ENCODE measurements around the gene KRTAP10-9.
"Not testable (repeated sequence)": the region's sequence is repeated elsewhere in the genome, so short reads cannot be mapped to it uniquely, and the experiment has no call there.

KRTAP10-9 gene

DNA sequence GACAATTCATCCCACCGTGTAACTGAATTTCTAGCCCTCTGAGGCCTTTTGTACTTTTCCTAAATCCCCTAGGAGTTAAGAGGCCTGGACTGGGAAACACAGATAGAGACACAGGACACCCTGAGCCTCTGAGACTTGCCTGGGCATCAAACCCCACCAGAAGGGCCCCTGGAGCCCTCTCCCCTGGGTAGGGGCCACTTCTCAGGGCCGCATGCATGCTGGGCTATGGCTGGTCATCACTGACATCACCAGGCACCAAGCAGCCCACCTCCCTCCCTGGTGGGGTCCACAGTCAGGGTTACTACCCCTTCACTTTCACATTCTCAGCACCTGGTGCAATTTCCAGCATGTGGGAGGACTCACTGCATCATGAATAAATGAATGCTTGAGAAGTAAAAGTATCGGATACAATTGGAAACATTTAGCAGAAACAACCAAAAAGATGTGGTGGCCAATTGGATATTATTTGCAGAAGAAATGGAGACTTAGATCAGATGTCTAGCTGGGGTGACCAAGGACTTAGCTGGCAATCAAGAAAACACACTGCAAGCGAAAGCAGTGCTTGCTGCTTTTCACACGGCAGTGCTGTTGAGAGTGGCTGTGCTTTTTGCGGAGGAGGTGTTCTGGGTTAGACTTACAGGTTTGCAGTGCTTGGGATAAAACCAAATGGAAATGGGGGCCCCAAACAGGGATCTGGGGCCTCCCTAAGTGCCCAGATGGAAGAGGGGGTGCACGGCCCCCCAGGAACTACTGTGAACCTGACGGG is 27.4 kb upstream of the KRTAP10-9 start:
- DNase-seq (ENCODE audit: low spot score), result no peak

DNA sequence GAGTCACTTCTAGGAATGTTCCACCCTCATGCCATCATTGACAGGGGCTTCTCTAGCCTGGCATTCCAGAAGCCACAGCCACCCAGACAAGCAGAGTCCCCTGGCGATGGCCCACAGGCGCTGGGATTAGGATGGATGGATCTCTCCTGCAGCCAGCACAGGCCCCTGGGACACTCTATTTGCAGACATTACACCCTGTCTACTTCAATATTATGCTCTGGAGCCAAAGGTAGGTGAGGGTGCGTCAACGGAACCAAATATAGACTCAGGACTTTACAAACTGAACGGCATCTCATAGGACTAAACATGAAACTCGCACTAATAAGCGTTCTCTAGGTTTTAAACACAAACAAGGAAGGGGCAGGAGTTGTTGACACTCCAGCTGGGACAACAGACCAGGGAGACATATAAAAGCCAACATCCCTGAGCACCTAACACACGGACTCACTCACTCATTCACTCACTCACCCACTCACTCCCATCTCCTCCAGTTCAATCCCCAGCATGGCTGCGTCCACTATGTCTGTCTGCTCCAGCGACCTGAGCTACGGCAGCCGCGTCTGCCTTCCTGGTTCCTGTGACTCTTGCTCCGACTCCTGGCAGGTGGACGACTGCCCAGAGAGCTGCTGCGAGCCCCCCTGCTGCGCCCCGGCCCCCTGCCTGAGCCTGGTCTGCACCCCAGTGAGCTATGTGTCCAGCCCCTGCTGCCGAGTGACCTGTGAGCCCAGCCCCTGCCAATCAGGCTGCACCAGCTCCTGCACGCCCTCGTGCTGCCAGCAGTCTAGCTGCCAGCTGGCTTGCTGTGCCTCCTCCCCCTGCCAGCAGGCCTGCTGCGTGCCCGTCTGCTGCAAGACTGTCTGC is 26.5 kb upstream of the KRTAP10-9 start, which contains the start of gene KRTAP10-7:
TSS of gene KRTAP10-7 (plus strand) at position 480 of the 861 bp plus-strand sequence. CDS start at position 505, 25 bp downstream.
- not testable (repeated sequence) for DNase-seq (ENCODE audit: low spot score)

More for the DNA sequence above, 27.4 kb upstream of the KRTAP10-9 start:
- TF ChIP-seq, protein P1, sequence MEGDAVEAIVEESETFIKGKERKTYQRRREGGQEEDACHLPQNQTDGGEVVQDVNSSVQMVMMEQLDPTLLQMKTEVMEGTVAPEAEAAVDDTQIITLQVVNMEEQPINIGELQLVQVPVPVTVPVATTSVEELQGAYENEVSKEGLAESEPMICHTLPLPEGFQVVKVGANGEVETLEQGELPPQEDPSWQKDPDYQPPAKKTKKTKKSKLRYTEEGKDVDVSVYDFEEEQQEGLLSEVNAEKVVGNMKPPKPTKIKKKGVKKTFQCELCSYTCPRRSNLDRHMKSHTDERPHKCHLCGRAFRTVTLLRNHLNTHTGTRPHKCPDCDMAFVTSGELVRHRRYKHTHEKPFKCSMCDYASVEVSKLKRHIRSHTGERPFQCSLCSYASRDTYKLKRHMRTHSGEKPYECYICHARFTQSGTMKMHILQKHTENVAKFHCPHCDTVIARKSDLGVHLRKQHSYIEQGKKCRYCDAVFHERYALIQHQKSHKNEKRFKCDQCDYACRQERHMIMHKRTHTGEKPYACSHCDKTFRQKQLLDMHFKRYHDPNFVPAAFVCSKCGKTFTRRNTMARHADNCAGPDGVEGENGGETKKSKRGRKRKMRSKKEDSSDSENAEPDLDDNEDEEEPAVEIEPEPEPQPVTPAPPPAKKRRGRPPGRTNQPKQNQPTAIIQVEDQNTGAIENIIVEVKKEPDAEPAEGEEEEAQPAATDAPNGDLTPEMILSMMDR (IDR thresholded peaks at IDR 0.05; ENCODE audit: extremely low read depth, missing control alignments), result no peak

DNA sequence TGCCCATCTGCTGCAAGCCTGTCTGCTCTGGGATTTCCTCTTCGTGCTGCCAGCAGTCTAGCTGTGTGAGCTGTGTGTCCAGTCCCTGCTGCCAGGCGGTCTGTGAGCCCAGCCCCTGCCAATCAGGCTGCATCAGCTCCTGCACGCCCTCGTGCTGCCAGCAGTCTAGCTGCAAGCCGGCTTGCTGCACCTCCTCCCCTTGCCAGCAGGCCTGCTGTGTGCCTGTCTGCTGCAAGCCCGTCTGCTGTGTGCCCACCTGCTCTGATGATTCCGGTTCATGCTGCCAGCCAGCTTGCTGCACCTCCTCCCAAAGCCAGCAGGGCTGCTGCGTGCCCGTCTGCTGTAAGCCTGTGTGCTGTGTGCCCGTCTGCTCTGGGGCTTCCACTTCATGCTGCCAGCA is 25.8 kb upstream of the KRTAP10-9 start:
- DNase-seq (ENCODE audit: low spot score), result not testable (repeated sequence)

DNA sequence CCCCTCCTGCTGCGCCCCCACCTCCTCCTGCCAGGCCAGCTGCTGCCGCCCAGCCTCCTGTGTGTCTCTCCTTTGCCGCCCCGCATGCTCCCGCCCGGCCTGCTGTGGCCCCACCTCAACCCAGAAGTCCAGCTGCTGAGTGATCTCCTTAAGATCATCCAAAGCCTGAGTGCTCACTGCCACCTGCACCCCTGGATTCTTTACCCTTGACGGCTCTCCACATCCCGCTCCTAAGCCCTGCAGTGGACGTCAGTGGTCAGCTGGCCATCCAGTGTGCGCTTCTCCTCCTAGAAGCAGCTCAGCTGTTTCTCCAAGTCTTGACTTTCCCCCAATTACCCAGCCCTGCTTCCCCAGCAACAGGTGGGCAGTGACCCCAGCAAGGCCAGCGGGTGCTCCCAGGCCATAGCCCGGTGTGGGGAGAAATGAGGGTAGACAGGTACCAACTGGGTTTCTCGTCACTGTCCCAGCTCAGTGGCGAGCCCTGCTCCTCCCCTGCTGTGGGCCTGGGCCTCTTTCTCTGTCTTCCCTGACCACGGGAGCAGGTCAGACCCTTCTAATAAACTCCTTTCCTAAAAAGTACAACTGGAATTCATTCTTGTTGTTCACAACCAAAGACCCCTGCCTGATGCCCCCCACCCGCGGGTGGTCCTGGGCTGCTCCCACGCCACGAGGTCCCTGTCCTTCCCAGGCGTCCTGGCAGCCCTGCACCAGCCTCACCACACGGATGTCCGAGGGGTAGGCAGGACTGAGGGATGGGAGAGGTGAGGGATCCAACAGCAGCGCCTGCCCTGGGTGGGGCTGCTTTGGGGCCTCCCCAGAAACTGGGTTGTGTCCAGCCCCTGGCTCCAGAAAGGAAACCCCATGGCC is 25.1 kb upstream of the KRTAP10-9 start:
- DNase-seq (ENCODE audit: low spot score), result no peak
- TF ChIP-seq, protein P1 (IDR thresholded peaks at IDR 0.05; ENCODE audit: extremely low read depth, missing control alignments), result no peak

DNA sequence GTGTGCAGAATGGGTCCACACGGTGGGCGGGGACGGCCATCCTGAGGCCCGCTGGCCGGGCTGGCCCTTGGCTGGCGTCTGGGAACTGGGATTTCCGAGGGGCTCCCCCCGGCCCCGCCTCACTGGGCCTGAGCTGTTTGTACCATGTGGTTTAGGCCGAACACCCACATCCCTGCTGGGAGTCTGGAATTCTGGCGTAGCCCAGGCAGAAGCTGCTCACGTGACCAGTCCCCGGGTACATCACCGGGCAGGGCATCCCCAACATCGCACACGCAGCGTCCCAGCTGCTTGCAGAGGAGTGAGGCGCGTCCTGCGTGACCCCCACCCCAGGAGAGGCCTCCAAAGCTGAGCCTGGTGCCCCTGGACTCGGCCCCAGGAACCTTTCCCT is 24.4 kb upstream of the KRTAP10-9 start:
- DNase-seq (ENCODE audit: low spot score), result no peak
- TF ChIP-seq, protein P1 (IDR thresholded peaks at IDR 0.05; ENCODE audit: extremely low read depth, missing control alignments), result no peak

DNA sequence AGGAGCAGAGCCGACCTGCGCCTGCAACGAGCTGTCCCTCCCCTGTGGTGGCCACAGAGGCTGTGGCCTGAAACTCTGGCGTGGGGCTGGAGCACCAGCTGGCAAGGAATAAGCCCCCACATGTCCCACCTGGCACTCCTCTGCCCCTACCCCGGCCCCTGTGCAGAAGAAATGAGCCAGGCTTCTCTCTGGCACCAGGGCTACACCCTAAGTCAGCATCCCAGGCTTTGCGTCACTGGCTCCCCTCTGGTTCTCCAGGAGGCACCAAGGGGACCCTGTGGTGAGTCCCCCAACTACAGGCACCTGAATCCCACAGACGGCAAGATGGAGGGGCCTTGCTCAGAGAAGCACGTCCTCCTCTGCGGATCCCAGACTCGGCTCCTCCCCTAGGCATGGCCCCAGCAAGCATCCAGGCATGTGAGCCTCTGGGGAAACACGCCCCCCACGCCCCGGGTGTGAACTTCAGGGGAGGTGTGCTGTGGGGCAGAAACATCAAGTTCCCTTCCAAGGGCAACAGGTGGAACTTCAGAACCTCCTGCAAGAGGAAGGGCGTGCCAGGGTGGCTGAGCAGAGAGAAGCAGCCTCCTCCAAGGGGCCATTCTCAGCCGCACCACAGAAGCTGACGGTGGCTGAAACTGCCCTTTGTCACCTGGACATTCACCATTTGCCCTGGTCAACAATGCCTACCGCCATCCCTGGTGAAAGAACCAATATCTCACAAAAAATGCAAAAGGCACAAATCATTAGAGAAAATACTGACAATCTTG is 23.6 kb upstream of the KRTAP10-9 start:
- DNase-seq (ENCODE audit: low spot score), result no peak
- TF ChIP-seq, protein P1 (IDR thresholded peaks at IDR 0.05; ENCODE audit: extremely low read depth, missing control alignments), result no peak

DNA sequence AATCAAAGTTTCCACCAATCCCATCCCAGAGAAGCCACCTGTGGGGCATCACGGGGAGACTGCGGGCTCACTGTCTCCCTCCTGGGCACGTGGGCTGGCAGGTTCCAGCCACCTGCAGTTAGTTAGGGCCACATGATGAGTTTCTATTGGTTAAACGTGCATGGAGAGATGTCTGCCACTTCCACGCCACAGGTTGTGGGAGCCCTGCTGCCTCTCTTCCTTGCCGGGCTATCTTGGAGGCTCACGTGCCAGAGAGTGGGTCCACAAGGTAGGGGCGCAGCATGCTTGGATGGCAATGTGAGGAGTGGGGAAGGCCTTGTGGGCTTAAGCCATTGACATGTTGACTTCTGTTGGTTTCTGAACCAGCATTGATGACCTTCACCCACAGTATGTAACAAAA is 23.0 kb upstream of the KRTAP10-9 start:
- TF ChIP-seq, protein P1 (IDR thresholded peaks at IDR 0.05; ENCODE audit: extremely low read depth, missing control alignments), result no peak
- DNase-seq (ENCODE audit: low spot score), result no peak

All from GM20000 (cell line).